HG02610 (cell line): ENCODE results near the gene CACNA1A.
"Not testable (repeated sequence)": the region's sequence is repeated elsewhere in the genome, so short reads cannot be mapped to it uniquely, and the experiment has no call there.

Experiments used
- ATAC-seq: cut with Tn5 transposase; IDR thresholded peaks from one replicate; pipeline ENCODE4 v1.9.1; 2021; ENCODE audit warnings: mild to moderate bottlenecking, moderate library complexity; ENCODE audit not compliant: unreplicated experiment

The CACNA1A gene

DNA sequence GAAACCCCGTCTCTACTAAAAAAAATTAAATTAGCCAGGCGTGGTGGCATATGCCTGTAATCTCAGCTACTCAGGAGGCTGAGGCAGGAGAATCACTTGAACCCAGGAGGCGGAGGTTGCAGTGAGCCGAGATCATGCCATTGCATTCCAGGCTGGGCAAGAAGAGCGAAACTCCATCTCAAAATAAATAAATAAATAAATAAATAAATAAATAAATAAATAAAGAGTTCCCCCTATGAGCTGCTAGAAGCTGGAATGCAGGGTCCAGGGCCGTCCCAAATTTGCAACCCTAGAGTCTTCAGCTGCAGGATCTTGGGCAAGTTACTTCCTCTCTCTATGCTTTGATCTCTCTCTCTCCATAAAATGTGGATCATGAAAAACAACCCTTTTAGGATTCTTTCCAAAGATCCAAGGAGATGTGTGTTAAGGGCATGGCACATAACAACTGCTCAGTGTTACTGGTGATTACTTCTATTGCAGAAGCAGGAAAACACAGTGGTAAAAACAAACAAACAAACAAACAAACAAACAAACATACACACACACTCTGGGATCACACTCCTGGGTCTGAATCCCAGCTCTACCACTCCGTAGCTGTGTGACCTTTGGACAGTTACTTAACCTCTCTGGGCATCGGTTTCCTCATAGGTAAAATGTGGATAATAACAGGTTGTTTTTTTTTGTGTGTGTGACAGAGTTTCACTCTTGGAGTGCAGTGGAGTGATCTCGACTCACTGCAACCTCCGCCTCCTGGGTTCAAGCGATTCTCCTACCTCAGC is 78.8 kb downstream of the CACNA1A start:
- ATAC-seq = no peak

DNA sequence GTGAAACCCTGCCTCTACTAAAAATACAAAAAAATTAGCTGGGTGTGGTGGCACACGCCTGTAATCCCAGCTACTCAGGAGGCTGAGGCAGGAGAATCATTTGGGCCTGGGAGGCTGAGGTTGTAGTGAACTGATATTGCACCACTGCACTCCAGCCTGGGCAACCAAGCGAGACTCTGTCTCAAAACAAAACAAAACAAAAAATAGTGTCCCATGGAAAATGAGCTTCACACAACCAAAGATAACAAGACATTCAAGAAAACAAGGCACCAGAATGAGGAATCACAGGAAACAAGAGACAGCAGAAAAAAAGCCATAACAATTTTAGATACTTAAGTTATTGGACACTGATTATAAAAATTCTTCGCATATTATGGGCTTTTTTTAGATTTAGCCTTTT is 80.4 kb downstream of the CACNA1A start:
- ATAC-seq = not testable (repeated sequence)

DNA sequence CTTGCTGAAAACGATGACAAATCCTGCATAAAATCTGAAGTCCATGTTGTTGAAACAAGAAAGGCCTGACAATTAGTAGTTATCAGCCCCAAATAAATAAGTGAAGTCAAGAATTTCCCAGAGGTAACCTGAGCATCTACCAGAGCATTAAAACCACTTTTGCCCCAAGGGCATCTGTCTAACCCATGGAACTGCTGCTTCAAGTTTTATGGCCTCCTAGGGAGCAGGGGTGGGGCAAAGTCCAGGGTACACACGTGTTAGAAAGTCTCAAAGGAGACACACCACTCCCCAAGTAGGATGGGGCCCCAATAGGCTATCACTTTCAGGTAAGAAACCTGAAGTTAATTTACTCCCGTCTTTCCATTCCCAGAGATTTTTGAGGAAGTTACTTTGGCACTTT is 81.1 kb downstream of the CACNA1A start:
- ATAC-seq = no peak

DNA sequence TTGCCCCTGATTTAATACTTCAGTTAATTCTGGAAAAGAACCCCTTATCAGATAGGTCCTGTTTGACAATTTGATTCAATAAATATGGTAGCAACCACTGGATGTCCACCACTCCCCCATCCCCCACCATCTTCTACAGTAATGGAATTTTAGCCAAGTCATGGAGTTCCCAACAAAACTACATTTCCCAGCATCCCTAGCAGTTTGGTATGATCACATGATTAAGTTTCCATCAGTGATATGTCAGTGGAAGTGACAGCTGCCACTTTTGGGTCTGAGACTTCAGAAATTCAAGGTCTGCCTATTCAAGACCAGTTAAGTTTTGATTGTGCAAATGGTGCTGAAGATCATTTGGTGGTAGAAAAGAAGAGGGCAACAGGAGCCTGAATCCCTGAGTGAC is 85.5 kb downstream of the CACNA1A start:
- ATAC-seq = no peak

DNA sequence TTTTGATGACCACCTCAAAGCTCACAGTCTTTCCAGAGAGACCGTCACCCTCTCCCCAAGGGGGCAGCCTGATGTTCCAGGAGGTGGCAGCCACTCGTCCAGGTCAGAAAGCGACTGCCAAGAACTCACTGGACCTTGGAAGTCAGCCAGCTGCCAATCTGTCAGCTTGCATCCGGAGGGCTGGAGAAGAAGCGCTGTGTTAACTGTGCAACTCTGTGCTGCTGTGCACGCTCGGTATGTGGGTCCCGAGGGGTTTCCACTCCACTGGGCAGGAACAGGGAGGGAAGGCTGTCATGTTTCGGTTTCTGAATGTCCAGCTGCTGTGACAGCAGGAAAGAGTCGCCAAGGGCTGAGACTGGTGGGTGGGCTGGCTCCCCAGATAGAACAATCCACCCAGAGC is 89.2 kb downstream of the CACNA1A start:
- ATAC-seq = no peak

DNA sequence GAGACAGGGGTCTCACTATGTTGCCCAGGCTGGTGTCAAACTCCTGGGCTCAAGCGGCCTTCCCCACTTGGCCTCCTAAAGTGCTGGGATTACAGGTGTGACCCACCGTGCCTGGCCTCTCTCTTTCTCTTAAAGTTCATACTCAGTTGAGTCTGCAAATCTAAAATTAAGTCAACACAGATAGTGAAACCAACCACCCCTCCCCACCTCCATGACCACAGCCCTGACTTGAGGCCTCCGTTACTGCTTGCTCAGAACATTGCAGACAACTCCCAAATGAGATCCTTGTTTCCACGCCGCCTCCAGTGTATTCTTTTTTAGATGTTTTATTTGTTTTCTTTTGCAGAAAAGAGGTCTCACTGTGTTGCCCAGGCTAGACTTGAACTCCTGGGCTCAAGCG is 94.4 kb downstream of the CACNA1A start:
- ATAC-seq = no peak

DNA sequence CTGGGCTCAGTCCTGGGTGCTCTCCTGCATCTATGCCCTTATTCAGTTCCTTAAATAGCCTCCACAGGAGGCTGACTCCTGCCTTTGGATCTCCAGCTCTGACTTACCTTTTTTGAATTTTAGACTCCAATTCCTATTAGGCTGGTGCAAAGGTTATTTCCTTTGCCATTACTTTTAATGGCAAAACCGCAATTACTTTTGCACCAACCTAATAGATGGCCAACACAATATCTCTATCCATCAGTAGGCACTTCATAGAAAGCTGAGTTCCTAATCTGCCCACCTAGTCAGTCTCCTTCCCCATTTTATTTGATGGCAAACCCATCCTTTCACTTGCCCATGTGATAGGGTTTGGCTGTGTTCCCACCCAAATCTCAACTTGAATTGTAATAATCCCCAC is 95.3 kb downstream of the CACNA1A start:
- no peak for ATAC-seq

DNA sequence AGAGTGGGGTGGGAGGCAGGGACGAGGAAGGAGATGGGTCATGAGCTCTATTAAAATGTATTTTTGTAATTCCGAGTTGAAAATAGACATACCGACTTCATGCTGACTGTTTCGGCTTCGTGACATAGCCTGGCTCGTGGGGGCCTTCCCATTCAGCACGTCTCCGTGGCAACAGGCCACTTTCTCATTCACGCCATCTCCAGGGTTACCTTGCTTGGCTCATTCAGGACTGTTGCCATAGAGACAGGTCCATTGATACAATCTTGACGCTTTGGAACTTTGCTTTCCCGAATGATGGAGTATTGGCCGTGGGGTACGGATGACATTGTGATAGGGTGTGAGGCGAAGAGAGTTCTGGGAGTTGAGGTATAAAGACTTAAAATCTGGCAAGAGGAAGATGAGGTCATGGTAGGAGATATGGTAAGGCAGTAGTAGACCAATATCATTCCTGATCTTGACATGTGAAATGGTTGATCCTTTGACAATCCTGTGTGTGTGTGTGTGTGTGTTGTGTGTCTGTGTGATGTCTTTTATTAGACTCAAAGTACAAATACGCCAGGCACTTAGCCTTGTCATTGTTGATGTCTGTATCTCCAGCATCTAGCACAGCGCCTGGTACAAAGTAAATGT is 97.3 kb downstream of the CACNA1A start:
- no peak for ATAC-seq

DNA sequence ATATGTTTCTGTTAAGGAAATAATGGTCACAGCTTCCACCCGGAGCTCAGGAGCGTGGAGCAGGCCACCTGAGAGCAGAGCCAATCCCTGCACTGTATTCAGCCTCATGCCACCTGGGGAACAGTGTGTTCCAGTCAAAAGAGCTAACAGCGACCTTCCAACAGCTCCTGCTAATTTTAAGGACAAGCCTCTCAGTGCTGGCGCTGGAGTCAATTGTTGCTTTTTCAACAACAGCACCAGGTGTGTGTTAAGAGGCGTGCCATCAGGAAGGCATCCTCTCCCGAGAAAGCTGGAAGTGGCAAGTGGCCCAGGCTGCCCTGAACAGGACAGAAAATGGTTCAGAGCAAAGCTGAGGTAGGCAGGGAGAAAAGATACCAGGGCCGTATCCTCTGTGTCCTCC is 102.0 kb downstream of the CACNA1A start:
- no peak for ATAC-seq

DNA sequence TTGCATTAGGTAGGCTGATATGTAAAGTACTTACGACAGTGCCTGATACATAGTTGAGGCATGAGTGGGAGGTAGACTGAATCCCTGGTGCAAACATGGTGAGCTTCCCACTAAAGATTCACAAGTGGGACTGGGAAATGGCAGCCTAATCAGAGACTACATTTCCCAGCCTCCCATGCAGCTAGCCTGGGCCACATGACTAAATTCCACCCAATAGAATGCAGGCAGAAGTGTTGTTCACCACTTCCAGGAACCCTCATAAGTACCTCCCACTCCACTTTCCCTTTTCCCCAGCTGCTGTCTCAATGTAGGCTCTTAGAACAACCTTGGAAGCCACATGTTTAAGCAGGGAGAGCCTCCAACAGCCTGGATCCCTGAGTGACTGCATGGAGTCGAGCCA is 104.9 kb downstream of the CACNA1A start:
- ATAC-seq = no peak

DNA sequence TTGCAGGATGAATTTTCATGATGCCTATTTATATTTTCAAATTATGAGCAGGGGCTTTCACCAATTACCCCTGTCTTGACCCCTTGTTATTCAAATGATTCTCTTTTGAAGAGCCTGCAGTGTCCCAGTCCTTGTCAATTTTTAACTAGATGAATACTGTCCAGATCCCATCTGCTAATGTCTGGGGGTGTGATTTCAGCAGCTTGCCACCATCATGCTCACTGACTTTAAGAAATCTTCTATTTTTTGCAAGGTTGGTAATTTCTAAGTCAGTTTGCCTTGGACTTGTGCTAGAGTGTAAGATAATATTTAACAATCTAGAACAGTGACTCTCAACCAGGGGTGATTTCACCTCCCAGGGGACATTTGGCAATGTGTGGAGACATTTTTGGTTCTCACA is 106.0 kb downstream of the CACNA1A start:
- ATAC-seq = no peak

DNA sequence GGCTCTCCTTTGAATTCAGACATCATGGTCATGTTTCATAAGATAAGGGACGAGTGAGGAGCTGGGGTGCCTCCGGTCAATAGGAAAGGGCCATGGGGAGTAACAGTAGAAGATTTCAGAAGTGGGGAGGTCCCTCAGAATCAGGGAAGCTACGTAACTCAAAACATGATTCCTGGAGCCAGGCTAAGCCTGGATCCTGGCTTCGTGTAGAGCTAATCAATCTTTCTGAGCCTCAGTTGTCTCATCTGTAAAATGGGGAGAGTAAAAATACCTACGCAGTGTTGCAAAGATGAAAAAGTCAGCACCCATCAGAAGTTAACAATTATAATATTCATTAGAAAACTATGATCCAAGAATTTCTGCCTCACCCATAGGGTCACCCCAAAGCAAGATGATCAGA is 106.5 kb downstream of the CACNA1A start:
- no peak for ATAC-seq

DNA sequence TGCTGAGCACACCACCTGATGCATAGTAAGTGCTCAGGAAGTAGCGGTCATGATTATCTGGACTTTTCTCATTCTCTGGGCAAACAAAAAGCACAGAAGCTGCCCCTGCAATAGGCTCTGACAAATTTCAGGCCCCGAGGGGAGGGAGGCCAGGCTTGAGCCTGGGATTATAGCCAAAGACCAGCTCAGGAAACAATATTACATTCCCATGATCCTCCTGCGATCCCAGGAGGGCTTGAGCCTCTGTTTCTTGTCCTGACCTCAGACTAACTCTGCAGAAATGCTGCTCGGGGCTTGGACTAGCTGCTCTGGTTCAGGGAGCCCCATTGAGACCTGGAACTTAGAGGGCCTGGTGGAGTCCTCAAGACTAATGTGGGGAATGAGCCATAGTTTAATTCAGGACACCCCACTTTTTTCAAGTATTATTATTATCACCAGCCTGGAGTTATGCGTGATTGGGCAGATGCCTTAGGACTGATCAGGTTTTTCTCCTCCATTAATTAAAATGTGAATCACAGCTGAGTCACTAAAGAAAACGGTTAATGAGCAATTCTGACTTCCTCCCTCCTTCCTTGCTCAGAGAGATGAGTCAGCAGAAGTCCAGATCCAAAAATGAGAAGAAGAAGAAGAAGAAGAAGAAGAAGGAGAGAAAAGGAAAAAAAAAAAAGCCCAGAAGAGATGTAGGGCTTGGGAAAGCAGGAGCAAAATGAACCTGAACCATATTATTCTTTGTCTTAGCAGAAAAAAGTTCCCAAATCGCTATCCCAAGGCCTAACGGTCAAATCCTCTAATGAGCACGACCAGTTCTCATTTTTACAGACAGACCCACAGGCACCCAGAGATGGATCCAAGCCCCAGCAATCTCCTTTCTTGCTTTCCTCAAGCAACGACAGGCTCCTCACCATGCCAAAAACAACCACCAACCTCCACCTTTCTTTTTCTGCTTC is 107.2 kb downstream of the CACNA1A start:
- ATAC-seq = no peak

DNA sequence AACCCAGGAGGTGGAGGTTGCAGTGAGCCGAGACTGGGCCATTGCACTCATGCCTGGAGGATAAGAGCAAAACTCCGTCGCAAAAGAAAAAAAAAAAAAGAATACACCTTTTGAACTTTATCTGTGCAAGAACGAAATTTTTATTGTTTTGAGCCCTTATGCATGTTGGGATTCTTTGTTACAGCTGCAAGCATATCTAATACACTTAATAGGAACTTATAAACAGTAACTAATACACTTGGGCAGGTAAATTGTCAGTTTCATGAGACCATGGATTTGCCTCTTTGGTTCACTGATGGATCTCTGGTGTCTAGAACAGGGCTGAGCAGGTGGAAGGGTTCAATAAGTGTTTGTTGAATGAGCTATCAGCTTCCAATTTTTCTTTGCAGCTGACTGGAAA is 108.1 kb downstream of the CACNA1A start:
- no peak for ATAC-seq

DNA sequence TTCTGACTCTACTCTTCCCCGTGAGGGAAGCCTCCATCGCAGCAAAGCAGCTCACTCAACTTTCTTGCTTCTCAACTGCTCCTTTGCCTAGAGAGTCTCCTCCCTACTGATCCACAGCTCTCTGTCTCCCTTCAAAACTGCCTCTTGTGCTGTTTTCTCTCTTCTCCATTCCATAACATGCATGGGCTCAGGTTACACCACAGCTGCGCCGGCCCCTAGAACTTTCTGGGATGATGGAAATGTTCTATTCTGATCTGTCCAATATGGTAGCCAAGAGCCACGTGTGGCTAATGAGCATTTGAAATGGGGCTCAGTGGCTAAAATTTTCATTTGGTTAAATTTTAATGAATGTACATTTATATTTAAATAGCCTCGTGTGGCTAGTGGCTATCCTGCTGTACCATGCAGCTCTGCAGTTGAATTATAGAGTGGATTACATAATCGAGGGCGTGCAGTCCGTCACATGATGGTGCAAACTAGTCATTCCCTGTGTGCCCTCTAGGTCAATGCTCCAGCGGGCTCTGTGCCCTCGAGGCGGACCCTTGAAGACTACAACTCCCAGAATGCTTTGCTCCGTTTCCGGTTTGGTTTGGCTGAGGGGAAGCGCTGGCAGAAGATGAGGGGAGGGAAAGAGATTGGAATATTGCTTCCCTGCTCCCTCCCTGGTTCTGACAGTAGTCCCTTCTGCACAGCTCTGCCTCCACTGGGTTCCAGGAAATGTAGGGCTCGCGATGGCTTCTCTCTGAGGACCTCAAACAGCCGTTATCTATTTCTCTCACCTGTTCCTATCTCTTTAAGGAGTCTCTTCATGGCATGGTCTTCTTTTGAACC is 109.8 kb downstream of the CACNA1A start:
- no peak for ATAC-seq

DNA sequence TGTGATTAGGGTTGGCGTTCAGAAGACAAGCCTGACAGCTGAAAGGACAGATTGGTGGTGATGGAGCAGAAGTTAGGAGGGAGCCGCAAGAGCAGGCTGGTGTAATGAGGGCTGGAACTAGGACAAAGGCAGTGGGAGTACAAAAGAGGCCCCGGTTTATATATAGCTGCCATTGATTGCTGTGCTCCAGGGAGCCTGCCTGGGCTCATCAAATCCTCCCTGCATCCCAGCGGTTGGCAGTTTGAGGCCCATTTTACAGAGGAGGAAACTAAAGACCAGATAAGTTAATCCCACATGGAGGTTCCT is 123.7 kb downstream of the CACNA1A start:
- ATAC-seq = no peak

DNA sequence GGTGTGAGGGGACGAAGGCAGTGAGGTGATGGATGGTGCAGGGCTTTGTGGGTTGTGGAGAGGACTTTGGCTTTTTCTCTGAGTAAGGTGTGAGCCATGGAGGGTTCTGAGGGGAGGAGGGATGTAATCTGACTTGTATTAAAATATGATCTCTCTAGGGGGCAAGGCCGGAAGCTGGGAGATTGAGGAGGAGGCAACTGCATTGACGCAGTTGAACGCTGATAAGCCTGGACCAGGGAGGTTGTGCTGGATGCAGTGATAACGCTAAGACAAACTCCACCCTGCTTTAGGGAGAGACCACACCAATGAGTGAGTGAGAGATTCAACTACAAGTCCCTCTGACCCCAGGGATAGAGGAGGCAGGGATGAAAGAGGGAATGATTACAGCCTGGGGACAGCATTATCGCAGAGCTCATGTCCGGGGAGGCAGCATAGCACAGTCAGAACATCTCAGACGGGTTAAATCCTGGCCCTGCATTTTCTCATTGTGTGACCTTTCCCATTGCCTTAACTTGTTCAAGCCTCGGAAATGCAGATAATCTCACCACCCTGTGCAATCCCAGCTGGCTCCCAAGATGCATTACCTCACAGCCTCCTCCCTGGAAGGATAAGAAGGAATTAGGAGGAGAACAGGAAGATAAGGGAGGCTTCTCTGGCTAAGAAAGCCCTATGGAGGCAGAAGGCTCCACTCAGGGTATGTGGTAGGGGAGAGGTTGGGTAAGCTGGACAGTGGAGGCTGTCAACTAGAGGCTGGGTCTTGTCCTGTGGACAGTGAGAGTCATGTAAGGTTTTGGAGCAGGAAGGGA is 124.2 kb downstream of the CACNA1A start:
- ATAC-seq = no peak

DNA sequence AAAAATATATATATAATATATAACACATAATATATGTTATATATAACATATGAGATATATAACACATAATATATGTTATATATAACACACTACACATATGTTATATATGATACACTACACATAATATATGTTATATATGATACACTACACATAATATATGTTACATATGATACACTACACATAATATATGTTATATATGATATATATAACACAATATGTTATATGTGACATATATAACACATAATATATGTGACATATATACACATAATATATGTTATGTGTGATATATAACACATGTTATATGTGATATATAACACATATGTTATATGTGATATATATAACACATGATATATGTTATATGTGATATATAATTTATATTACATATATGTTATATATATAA is 129.7 kb downstream of the CACNA1A start:
- ATAC-seq = no peak

DNA sequence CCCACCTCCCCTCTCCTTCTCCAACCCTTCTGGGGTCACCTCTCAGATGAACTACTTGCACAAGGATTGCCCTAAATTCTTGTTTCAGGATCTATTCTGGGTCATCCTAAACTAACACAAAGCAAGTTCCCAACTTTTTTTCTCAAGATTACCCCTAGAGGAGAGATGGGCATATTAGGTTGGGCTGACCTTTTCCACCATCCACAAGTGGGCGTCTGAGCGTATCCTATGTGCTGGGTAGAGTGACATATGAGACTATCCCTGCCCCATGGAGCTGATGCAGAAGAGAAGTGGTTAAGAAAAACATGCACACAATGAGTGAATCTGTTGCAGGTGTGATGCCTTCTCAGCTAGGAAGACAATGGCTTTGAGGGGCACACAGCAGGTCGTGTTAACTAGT is 132.7 kb downstream of the CACNA1A start:
- no peak for ATAC-seq

DNA sequence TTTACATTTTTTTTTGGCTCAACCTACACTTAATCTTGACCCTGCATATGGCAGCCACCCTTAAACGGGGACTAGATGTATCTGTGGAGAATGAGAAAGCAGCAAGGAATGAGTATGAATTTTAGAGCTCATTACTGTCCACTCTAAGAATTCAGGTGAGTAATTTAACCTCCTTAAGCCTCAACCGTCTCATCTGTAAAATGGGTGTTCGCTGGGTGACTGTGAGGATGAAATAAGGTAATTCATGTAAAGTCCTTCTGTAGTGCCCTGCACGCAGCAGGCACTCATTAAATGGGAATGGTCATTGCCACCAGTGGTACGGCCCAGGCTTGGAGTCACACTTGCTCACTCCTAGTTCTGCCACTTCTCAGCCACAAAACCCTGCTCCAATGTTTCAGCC is 135.3 kb downstream of the CACNA1A start:
- no peak for ATAC-seq
